Epithelial cell of proximal tubule (primary cell): ENCODE measurements around the gene OBI1. TPM values are rescaled to one million over a fixed set of nuclear protein-coding genes. Genes with fewer than 3 reads are reported as not detected.
"Not testable (repeated sequence)": the region's sequence is repeated elsewhere in the genome, so short reads cannot be mapped to it uniquely, and the experiment has no call there.

ENCODE experiments used
- DNase-seq: peaks from one replicate; pipeline ENCODE4 v3.0.0-alpha.2; 2011; ENCODE audit warnings: low read depth
- H3K4me3 ChIP-seq: 2 replicates; pipeline ENCODE4 v1.5.1; 2011; ENCODE audit warnings: low read depth, mild to moderate bottlenecking, low read length
- CTCF ChIP-seq: conservative IDR thresholded peaks from 2 replicates; pipeline ENCODE4 v1.5.1; 2012; ENCODE audit warnings: low read depth, mild to moderate bottlenecking, low read length
- total RNA-seq: library from RNA; depleted of rRNA; stranded (reverse); fragments of >200 nt; gene quantifications from 2 replicates; pipeline ENCODE4 v1.2.3, GENCODE V29; 2015

OBI1 gene
- total RNA-seq, 1 donor from 2014 or later: 14.1 TPM

- no peak for TF ChIP-seq CTCF
- no peak for DNase-seq
- no peak overlapping the region for H3K4me3 ChIP-seq
Observed at GRCh38 chr13:78650717-78651083, 8.3 kb downstream of the OBI1 start.

- H3K4me3 ChIP-seq: no peak overlapping the region
- no peak for DNase-seq
- no peak for TF ChIP-seq CTCF
Observed at GRCh38 chr13:78649997-78650716, 8.8 kb downstream of the OBI1 start.

GRCh38 chr13:78647109-78647678 is 11.8 kb downstream of the OBI1 start:
- DNase-seq: not testable (repeated sequence)
- H3K4me3 ChIP-seq: peak overlapping the region; percentile 21

GRCh38 chr13:78638216-78638615 is 20.7 kb downstream of the OBI1 start:
- no peak for TF ChIP-seq CTCF
- DNase-seq: no peak
- no peak overlapping the region for H3K4me3 ChIP-seq

- no peak for TF ChIP-seq CTCF
- no peak for DNase-seq
- H3K4me3 ChIP-seq: no peak overlapping the region
Observed at GRCh38 chr13:78636495-78636894, 22.5 kb downstream of the OBI1 start.

- no peak overlapping the region for H3K4me3 ChIP-seq
- DNase-seq: no peak
- TF ChIP-seq CTCF: no peak
Observed at GRCh38 chr13:78632996-78633395, 26.0 kb downstream of the OBI1 start.

GRCh38 chr13:78631077-78631476 is 27.9 kb downstream of the OBI1 start:
- H3K4me3 ChIP-seq: no peak overlapping the region
- no peak for TF ChIP-seq CTCF
- DNase-seq: no peak
